Mucosa of gallbladder (tissue), 1 donor: ENCODE results near the gene PTPRN2. TPM values are rescaled to one million over a fixed set of nuclear protein-coding genes. Genes with fewer than 3 reads are reported as not detected.
A peak's percentile ranks its signal among the peaks of the same experiment; 100 is the strongest.
"Not testable (repeated sequence)": the region's sequence is repeated elsewhere in the genome, so short reads cannot be mapped to it uniquely, and the experiment has no call there.

Experiments used
- DNase-seq: peaks from one replicate; pipeline ENCODE4 v3.0.0-alpha.2; 2020; ENCODE audit warnings: low spot score
- total RNA-seq: library from RNA; stranded (reverse); gene quantifications from one replicate; pipeline ENCODE4 v1.2.1, GENCODE V29; 2021
- donor health status: DM: no; HTN: no; CAD: no.

Gene PTPRN2
- total RNA-seq, 1 donor from 2014 or later: 11.9 TPM

DNA sequence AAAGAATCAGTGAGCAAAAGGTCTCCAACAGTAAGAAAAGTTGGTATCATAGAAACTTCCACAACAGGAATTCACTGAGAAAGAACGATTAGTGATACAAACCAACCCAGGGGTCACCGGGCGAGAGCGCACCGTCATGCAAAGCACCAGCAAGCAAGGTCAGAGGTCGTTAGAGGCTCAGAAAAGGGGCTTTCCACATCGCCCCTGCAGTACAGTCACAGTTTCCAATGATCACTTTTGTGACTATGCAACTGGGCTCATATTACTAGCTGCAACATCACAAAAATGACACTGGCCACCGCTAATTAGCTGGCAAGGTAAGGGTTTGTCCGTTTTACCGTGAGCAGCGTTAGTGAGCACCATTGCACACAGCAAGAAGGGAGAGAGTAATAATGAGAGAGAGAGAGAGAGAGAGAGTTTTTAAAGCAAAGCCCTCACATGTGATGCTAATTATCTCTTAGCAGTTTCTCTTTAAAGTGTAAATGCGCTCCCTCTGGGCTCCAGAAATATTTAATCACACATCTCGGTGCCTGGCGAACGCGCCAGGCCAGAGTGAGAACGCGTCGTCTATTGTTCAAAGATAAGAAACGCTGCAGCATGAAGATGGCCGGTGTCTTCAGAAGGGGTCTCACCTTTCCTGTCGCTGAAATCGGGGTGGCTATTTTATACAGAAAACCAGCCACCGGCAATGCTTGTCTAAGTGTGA is 1013.4 kb downstream of the PTPRN2 start:
- no peak for DNase-seq

DNA sequence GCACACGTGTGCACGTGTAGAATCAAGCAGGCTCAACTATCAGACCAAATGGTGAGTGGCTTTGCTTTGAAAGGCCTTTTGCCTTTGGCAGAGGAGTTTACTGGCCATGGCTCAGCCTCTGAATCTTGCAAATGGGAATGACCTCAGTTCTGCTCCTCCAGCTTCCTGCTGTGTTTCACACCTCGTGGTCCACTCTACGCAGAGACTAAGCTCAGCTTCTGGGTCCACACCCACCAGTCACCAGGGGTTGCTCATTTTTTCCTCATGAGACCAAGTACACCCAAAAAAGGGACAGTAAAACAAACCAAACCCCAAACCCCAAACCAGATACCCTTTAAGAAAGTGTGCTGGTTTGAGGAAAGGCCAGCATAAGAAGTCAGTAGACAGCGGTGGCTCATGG is 1014.4 kb downstream of the PTPRN2 start:
- DNase-seq: no peak

DNA sequence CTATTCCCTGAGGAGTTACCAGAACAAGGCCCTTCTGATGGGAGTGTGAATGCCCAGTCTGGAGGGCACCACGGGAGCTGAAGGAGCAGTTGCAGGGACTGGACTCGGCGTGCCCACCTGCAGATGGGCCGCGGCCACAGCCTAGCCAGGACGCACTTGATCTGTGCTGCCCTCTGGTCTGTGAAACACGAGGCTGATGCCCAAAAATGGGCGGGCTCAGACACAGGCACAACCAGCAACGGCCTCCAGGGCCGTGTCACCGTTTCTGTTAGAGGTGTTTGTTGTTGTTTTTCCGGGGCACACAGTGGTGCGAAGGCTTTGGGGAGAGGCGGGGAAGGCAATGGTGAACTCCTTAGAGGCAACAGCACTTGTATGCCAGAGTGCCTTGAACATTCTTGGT is 1015.0 kb downstream of the PTPRN2 start:
- DNase-seq: no peak

DNA sequence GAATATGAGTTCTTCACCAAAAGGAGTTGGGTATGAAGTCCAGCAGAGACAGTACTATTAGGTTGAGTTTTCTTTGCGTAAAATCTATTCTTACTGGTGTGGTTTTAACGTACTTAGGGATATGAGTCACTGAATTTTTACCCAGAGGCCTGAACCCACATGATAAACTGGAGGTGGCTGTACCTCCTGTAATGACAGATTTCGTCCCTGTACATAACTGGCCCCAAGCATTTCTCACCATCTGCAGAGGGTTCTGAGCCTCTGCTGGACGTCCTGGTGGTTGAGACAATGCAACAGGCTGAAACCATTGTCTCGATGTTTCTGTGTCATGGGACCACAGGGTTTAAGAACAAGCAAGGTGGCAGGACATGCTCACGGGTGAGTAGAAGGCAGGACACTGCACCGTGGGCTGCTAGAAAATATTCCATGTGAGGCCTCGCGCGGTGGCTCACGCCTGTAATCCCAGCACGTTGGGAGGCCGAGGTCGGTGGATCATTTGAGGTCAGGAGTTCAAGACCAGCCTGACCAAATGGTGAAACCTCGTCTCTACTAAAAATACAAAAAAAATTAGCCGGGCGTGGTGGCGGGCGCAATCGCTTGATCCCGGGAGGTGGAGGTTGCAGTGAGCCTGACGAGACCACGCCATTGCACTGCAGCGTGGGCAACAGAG is 1017.0 kb downstream of the PTPRN2 start:
- DNase-seq: no peak

DNA sequence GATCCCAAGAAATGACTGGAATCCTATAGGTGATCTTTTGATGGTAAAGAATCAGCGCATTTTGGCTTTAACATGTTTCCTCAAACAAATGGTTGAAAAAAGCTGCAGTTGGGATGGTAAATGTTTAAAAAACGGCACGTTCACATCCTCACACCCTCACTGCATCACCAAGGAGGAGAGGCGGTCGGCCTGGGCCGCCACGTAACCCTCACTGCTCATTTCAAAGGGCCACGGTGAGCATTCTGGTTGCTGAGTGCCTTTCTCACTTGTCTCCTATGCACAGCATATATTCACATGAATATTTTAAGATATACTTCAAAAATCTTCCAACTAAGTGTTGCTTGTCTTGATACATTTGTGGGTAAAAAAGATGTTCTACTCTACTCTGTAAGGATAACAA is 1017.7 kb downstream of the PTPRN2 start:
- no peak for DNase-seq

DNA sequence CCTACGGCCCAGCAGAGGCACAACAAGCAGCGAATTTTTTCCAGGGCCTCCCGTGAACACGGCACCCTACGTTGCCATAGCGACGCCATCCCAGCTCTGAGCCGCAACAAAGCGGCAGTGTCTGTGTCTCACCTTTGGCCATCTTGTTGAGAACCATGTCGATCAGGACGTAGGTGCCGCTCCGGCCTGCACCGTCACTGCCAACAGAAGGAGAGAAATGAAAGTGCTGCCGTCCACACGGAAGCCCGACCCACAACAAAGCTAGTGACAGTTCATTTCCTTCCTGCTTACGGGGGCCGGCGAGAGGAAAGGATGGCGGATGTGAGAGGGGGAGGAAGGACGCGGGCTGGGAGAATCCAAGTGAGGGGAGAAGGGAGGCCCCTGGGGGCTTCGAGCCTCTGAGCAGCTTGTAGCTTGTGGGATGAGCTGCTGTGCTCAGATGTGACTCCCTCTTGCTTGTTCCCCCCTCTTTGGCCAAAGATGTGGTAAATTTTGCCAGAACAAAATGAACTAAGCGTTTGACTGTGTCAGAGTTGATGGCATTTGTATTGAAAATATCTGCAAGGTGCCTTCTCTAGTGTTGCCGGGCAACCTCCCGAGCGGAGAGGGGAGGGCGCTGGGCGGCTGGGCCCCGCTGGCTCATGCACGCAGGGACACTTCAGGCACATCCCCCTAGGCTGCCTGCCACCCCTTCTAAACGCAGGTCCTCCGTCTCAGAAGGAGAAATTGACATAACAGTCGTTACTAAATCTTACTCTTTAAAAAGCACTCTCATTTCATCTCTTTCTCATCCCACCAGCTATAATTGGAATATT is 1018.6 kb downstream of the PTPRN2 start:
- peak; percentile 51 for DNase-seq

DNA sequence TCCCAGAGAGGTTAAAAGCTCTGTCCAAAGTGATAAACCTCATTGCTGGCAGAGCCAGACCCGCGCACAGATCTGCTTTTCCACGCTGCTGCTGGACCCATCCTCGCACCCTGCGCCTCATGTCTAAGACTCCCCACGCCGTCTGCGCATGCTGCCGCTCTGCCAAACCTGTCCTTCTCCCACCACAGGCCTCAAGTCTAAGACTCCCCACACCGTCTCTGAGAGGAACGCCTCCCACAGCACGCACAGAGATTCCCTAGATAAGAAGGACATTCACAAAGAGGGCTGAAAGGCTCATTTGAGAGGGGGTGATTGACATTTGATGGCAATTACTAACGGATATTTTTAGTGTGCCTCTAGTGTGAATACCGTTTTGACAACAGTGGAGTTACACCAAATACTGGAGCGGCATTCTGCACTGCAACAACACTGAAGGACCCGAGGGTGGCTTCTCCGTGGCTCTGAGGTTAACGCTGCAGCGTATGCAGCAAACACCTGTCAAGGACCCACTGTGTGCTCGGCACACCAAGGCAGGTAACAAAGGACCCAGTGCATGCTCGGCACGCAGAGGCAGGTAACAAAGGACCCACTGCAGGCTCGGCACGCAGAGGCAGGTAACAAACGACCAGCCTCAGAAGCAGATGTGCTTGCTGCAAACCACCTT is 1019.4 kb downstream of the PTPRN2 start:
- no peak for DNase-seq

DNA sequence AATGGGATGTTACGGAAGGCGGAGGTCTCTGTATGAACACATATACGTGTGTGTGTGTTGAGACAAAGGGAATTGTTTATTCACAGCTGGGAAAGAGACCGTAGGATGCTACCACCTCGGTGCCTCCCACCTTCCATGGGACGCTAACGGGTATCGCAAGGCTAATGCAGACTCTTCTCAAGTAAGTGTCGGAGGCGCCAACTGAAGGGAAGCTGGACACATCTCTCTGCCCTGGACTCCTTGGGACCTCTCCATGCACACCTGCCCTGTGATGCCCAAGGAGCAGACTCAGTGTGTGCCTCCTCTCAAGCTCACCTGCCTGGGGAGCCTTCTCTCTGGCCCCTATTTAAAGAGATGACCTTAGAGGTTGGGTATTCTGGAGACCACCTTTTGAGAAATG is 1020.0 kb downstream of the PTPRN2 start:
- no peak for DNase-seq

DNA sequence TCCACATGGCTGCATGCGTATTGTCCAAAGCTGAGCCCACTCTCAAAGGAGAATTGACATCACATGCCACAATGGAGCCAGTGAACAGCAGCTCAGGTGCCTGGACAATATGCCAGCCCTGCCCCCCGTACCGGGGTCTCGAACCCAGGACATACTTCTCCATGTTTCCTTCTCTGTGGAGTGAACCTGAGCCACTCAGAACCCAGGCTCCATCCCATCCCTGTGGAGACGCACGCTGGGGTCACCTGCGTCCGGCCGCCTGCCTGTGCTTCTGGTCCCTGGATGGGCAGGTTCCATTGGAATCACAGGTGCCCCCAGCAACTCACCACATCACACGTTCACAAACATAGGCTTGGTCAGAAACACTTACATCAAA is 1021.0 kb downstream of the PTPRN2 start:
- no peak for DNase-seq

DNA sequence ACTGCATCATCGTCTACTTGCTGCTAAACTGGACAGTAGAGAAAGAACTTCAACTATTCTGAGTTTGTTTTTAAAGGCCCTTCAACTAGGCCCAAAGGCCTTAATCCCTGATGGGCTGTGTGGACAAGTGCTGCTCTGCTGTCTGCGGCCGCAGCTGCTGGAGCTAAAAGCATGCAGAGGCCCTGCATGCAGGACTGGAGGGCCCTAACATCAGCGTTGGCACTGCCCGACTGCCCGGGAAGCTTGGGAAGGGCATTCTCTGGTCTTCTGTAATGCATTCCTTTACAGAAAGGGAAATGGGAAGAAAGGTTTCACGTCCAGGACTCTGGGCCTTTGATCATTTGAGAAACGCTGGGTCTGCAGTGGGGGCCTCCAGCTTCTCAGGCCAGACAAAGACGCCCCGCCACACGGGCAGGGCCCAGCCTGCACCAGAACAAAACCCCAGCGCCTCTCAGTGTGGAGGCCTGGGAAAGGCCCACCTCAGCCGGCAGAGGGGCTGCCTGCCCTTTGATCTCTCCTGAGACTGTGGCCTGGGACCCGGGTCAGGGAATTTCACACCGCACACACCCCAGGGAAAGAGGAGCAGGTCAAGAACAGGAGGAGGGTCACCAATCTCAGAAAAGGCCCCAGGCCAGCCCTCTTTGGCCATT is 1021.5 kb downstream of the PTPRN2 start:
- no peak for DNase-seq

DNA sequence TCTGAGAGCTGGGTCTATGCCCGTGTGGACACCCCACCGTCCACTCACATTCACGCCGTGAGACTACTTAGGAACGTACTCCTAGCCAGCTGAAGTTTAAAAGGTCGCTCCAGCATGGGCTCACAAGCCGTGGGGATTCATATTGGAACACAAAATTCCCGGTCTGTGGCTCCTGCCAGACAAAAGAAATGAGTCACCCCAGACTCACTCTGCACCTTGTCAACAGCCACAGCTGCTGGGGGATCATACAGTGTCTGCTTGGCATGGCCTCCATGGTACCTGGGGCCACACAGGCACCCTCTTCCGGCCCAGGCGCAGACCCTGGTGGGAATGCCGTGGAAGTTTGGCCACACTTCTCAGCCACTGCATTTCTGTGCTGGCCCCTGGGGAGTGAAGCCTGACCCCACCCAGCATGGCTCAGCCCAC is 1022.4 kb downstream of the PTPRN2 start:
- no peak for DNase-seq

DNA sequence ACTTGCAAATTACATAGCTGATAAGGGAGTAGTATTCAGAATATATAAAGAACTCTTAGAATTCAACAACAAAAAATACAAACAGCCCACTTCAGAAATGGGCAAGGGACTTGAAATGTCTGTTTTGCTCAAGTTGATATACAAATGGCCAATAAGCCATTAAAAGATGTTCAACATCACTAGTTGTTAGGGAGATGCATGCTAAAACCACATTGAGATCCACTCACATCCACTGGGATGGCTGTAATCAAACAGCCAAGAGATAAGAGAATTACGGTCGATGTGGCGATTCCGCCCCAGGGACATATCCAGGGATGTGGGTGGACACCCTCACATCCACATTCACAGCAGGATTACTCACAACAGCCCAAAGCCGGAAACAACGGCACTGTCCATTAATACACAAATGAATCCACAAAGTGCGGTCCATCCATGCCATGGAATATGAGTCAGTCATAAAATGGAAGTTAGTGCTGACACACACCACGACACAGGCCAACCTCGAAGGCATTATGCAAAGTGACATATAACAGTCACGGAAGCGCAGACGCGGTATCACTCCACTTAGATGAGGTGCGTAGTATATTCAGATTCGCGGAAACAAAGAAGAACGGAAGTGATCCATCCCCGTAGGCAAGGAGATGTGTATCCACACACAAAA is 1023.0 kb downstream of the PTPRN2 start:
- DNase-seq: no peak

DNA sequence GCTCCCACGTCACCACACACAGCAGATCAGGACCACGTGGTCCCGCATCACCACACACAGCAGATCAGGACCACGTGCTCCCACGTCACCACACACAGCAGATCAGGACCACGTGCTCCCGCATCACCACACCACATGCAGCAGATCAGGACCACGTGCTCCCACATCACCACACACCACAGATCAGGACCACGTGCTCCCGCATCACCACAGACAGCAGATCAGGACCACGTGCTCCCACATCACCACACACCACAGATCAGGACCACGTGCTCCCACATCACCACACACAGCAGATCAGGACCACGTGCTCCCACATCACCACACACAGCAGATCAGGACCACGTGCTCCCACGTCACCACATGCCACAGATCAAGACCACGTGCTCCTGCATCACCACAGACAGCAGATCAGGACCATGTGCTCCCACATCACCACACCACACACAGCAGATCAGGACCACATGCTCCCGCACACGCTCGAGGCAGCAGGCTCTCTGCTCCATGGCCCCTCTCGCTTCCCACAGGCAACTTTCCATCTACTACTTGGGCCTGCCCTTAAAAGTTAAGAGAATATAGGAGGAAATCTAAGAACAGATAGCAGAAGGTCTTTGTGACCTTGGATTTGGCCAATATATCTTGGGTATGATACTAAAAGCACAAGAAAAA is 1024.0 kb downstream of the PTPRN2 start:
- not testable (repeated sequence) for DNase-seq

DNA sequence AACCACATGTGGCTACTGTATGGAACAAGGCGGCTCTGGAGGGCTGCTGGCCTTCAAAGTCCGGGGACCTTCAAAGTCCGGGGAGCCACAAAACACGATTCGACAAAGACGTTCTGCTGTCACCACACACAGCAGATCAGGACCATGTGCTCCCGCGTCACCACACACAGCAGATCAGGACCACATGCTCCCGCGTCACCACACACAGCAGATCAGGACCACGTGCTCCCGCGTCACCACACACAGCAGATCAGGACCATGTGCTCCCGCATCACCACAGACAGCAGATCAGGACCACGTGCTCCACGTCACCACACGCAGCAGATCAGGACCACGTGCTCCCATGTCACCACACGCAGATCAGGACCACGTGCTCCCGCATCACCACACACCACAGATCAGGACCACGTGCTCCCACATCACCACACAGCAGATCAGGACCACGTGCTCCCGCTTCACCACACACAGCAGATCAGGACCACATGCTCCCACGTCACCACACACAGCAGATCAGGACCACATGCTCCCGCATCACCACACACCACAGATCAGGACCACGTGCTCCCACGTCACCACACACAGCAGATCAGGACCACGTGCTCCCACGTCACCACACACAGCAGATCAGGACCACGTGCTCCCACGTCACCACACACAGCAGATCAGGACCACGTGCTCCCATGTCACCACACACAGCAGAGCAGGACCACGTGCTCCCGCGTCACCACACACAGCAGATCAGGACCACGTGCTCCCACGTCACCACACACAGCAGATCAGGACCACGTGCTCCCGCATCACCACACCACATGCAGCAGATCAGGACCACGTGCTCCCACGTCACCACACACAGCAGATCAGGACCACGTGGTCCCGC is 1024.9 kb downstream of the PTPRN2 start:
- not testable (repeated sequence) for DNase-seq

DNA sequence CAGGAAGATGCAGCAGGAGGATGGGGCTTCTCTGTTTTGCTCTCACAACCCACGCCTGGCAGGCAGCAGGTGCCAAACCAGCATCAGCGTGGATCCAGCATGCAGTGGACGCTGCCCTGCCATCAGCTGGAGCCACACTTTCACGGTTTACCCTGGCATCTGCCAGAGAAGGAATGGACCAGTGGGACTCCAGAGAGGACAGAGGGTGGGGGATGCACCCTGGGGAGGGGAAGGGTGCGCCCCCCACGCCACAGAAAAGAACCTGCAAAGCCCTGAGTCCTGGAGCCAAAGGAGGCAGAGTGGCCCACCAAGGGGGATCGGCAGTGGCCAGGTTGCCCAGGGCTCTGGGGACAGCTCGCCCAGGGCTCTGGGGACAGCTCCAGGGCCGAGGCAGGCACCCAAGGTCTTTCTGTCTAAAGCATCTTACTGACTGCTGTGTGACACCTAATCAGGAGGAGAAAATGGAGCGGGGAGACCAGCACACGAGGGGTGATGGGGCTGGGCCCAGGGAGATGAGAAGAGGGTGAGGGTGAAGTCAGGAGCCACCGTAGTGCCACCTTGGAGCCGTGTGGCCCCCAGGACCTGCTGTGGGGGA is 1025.7 kb downstream of the PTPRN2 start:
- DNase-seq: no peak

DNA sequence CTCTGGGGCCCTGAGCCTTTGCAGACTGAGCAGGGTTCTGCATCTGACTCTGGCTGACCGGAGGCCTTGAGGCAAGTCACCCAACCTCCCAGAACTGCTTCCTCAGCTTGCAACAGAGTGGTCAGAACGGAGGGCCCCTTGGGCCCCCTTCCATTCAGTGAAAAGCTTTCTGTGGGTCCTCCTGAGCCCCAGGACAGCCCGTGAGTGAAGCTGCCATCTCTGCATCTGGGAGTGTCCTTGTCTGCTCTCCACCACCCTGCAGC is 1026.2 kb downstream of the PTPRN2 start:
- DNase-seq: no peak

DNA sequence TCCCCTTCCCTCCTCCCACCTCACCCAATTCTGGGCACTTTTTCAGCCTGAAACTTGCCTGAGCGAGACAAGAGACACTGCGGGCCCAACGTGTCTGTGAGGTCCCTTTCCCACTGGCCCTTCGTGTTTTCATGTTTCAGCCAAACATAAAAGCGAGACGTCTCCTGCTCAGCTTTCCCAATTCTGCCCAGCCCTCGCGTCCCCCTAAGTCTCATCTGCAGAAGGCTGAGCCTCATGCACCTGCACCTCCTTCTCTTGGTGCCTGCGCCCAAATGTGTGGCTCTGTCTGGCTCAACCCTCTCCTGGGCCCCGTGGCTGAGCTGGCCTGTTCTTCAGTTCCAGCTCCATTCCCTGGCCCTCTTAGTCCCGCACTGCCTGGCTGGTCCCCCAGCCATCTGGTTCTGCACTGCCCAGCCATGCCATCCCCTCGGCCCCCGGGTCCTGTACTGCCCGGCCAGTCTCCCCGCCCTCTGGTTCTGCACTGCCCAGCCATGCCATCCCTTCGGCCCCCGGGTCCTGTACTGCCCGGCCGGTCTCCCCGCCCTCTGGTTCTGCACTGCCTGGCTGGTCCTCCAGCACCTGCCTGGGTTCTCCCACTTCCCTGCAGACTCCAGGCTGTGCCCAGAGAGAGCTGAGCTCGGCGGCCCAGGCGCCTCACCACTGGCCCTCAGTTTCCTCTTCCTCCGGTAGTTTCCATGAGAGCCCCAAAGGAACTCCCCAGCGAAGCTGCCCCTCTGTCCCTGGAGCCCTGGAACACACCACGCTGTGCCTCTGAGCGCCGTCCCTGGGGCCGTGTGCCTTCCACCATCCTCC is 1026.7 kb downstream of the PTPRN2 start:
- DNase-seq: no peak

DNA sequence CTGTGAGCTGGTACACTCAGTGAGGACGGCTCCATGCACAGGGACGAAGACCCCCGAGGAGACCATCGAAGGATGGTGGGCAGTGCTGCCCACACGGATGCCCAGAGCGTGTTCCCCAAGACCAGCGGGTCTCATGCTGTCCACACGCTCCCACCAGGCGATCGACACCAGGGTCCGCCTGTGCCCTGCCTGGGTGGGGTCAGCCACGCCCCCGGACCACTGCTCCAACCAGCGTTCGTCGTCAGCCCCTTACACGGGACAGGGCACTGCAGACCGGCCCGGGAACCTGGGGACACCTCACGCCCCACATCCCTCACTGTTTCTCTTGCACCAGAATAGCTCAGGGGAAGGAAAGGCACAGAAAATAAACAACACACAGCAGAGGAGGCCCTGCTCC is 1027.4 kb downstream of the PTPRN2 start:
- DNase-seq: no peak
